Medulla oblongata (tissue), 1 donor: ENCODE results near the gene ESYT3.
"Not testable (repeated sequence)": the region's sequence is repeated elsewhere in the genome, so short reads cannot be mapped to it uniquely, and the experiment has no call there.

Source experiments
- DNase-seq: peaks from one replicate; pipeline ENCODE4 v3.0.0-alpha.2; 2015; ENCODE audit errors: extremely low spot score

The ESYT3 gene

GRCh38 chr3:138408751-138409570 is 25.5 kb upstream of the ESYT3 start:
- DNase-seq, result peak; percentile 66

GRCh38 chr3:138412821-138413551 is 21.4 kb upstream of the ESYT3 start:
- no peak for DNase-seq

GRCh38 chr3:138416236-138416635 is 18.2 kb upstream of the ESYT3 start:
- not testable (repeated sequence) for DNase-seq

GRCh38 chr3:138417559-138417982 is 16.8 kb upstream of the ESYT3 start:
- DNase-seq, result peak; percentile 89

- DNase-seq, result no peak
Measured at GRCh38 chr3:138418601-138419206, 15.7 kb upstream of the ESYT3 start.

- DNase-seq, result no peak
Measured at GRCh38 chr3:138423316-138423715, 11.1 kb upstream of the ESYT3 start.

GRCh38 chr3:138424323-138424722 is 10.1 kb upstream of the ESYT3 start:
- DNase-seq, result no peak

- DNase-seq, result peak; percentile 59
Measured at GRCh38 chr3:138426211-138426610, 8.2 kb upstream of the ESYT3 start.

- not testable (repeated sequence) for DNase-seq
Measured at GRCh38 chr3:138426754-138427153, 7.7 kb upstream of the ESYT3 start.

GRCh38 chr3:138429665-138430064 is 4.8 kb upstream of the ESYT3 start:
- DNase-seq, result no peak

- DNase-seq, result no peak
Measured at GRCh38 chr3:138432576-138433240, 1.7 kb upstream of the ESYT3 start.

GRCh38 chr3:138433892-138434275 is 532 bp upstream of the ESYT3 start:
- DNase-seq, result no peak

- DNase-seq, result no peak
Measured at GRCh38 chr3:138434875-138435772, 708 bp downstream of the ESYT3 start.

- DNase-seq, result no peak
Measured at GRCh38 chr3:138435840-138436239, 1.4 kb downstream of the ESYT3 start.

GRCh38 chr3:138437281-138437680 is 2.9 kb downstream of the ESYT3 start:
- DNase-seq, result no peak

GRCh38 chr3:138438896-138439295 is 4.5 kb downstream of the ESYT3 start:
- DNase-seq, result no peak

GRCh38 chr3:138439646-138440045 is 5.2 kb downstream of the ESYT3 start:
- DNase-seq, result no peak

- DNase-seq, result no peak
Measured at GRCh38 chr3:138440121-138440521, 5.7 kb downstream of the ESYT3 start.

GRCh38 chr3:138440596-138440995 is 6.2 kb downstream of the ESYT3 start:
- DNase-seq, result no peak

GRCh38 chr3:138441256-138441655 is 6.8 kb downstream of the ESYT3 start:
- no peak for DNase-seq

- no peak for DNase-seq
Measured at GRCh38 chr3:138441742-138442141, 7.3 kb downstream of the ESYT3 start.
